GM12864 (cell line): ENCODE measurements around the gene CDCP2.

ENCODE experiments used
- DNase-seq: peaks from one replicate; pipeline ENCODE4 v3.0.0-alpha.2; 2011; ENCODE audit warnings: low read depth
- H3K4me3 ChIP-seq: 2 replicates; pipeline ENCODE4 v1.5.1; 2011; ENCODE audit warnings: mild to moderate bottlenecking, low read depth, low read length, control low read depth
- CTCF ChIP-seq: IDR thresholded peaks from 2 replicates; pipeline ENCODE4 v1.5.1; 2011; ENCODE audit warnings: low read depth, mild to moderate bottlenecking, moderate library complexity, low read length, control low read depth, inconsistent platforms; ENCODE audit errors: missing control alignments

CDCP2 gene

GRCh38 chr1:54176621-54177327 lies 24.0 kb upstream of the CDCP2 start:
- no peak for DNase-seq

GRCh38 chr1:54174106-54174505 lies 21.3 kb upstream of the CDCP2 start:
- TF ChIP-seq CTCF, result no peak
- no peak overlapping the region for H3K4me3 ChIP-seq
- DNase-seq, result no peak

More at GRCh38 chr1:54176621-54177327, 24.0 kb upstream of the CDCP2 start:
- TF ChIP-seq CTCF, result no peak
- H3K4me3 ChIP-seq, result no peak overlapping the region

GRCh38 chr1:54173681-54174080 lies 20.9 kb upstream of the CDCP2 start:
- TF ChIP-seq CTCF, result no peak
- no peak for DNase-seq
- H3K4me3 ChIP-seq, result no peak overlapping the region

- H3K4me3 ChIP-seq, result no peak overlapping the region
- DNase-seq, result no peak
- no peak for TF ChIP-seq CTCF
These were observed 20.1 kb upstream of the CDCP2 start for GRCh38 chr1:54172614-54173599.

GRCh38 chr1:54171606-54172005 lies 18.8 kb upstream of the CDCP2 start:
- no peak overlapping the region for H3K4me3 ChIP-seq
- DNase-seq, result no peak
- no peak for TF ChIP-seq CTCF

- DNase-seq, result no peak
- TF ChIP-seq CTCF, result no peak
- H3K4me3 ChIP-seq, result no peak overlapping the region
These were observed 18.2 kb upstream of the CDCP2 start for GRCh38 chr1:54171016-54171415.
